ENCODE data around the gene RBKS.

- no peak for TF ChIP-seq CTCF (IDR thresholded peaks at IDR 0.05; ENCODE audit: insufficient read depth, low read depth, low read length)
- TF ChIP-seq EZH2 (IDR thresholded peaks at IDR 0.05; ENCODE audit: insufficient read depth, low read length): no peak
Measured at GRCh38 chr2:27920148-27920885, 30.1 kb upstream of the RBKS start.

Data from astrocyte (in vitro differentiated cells and primary cell).